ENCODE results near the gene RUNX1.

The RUNX1 gene

GRCh38 chr21:34838956-34839820 lies 209.9 kb downstream of the RUNX1 start:
- in situ Hi-C loops (cut with MboI; ENCODE audit: low sequenced_read_pairs), result no loop called here

- in situ Hi-C loops (cut with MboI; ENCODE audit: low sequenced_read_pairs), result no loop called here
These were observed 212.1 kb downstream of the RUNX1 start for GRCh38 chr21:34836933-34837505.

GRCh38 chr21:34836103-34836932 lies 212.8 kb downstream of the RUNX1 start:
- in situ Hi-C loops (cut with MboI; ENCODE audit: low sequenced_read_pairs), result no loop called here

GRCh38 chr21:34835526-34835925 lies 213.6 kb downstream of the RUNX1 start:
- in situ Hi-C loops (cut with MboI; ENCODE audit: low sequenced_read_pairs), result no loop called here

GRCh38 chr21:34834852-34835501 lies 214.1 kb downstream of the RUNX1 start:
- in situ Hi-C loops (cut with MboI; ENCODE audit: low sequenced_read_pairs), result no loop called here

GRCh38 chr21:34834290-34834689 lies 214.8 kb downstream of the RUNX1 start:
- in situ Hi-C loops (cut with MboI; ENCODE audit: low sequenced_read_pairs), result no loop called here

- in situ Hi-C loops (cut with MboI; ENCODE audit: low sequenced_read_pairs), result no loop called here
These were observed 215.6 kb downstream of the RUNX1 start for GRCh38 chr21:34833465-34833864.

- in situ Hi-C loops (cut with MboI; ENCODE audit: low sequenced_read_pairs), result no loop called here
These were observed 218.5 kb downstream of the RUNX1 start for GRCh38 chr21:34830386-34831170.

- in situ Hi-C loops (cut with MboI; ENCODE audit: low sequenced_read_pairs), result no loop called here
These were observed 221.5 kb downstream of the RUNX1 start for GRCh38 chr21:34827445-34828235.

GRCh38 chr21:34826836-34827235 lies 222.3 kb downstream of the RUNX1 start:
- in situ Hi-C loops (cut with MboI; ENCODE audit: low sequenced_read_pairs), result no loop called here

GRCh38 chr21:34825948-34826548 lies 223.1 kb downstream of the RUNX1 start:
- in situ Hi-C loops (cut with MboI; ENCODE audit: low sequenced_read_pairs), result no loop called here

GRCh38 chr21:34825101-34825500 lies 224.0 kb downstream of the RUNX1 start:
- in situ Hi-C loops (cut with MboI; ENCODE audit: low sequenced_read_pairs), result no loop called here

GRCh38 chr21:34824314-34824713 lies 224.8 kb downstream of the RUNX1 start:
- in situ Hi-C loops (cut with MboI; ENCODE audit: low sequenced_read_pairs), result no loop called here

- in situ Hi-C loops (cut with MboI; ENCODE audit: low sequenced_read_pairs), result no loop called here
These were observed 226.2 kb downstream of the RUNX1 start for GRCh38 chr21:34822942-34823341.

GRCh38 chr21:34822168-34822567 lies 226.9 kb downstream of the RUNX1 start:
- in situ Hi-C loops (cut with MboI; ENCODE audit: low sequenced_read_pairs), result no loop called here

GRCh38 chr21:34821717-34822116 lies 227.4 kb downstream of the RUNX1 start:
- in situ Hi-C loops (cut with MboI; ENCODE audit: low sequenced_read_pairs), result no loop called here

- in situ Hi-C loops (cut with MboI; ENCODE audit: low sequenced_read_pairs), result no loop called here
These were observed 229.1 kb downstream of the RUNX1 start for GRCh38 chr21:34820051-34820450.

- in situ Hi-C loops (cut with MboI; ENCODE audit: low sequenced_read_pairs), result no loop called here
These were observed 229.6 kb downstream of the RUNX1 start for GRCh38 chr21:34819357-34819999.
